Endothelial cell of umbilical vein (primary cell): ENCODE results near the gene PAPOLA.

Experiments
- CTCF ChIP-seq, 2 donors: IDR thresholded peaks; 1 replicate in 1 of 2; 2 replicates in 1 of 2; pipeline ENCODE4 v1.5.1; 2011; ENCODE audit warnings: low read length in 2 of 2, mild to moderate bottlenecking in 2 of 2, moderate library complexity in 2 of 2, control low read depth in 1 of 2, inconsistent platforms in 1 of 2, low read depth in 1 of 2; ENCODE audit not compliant: insufficient read depth in 1 of 2; ENCODE audit errors: extremely low read depth in 1 of 2
- EZH2 ChIP-seq: IDR thresholded peaks from 2 replicates; pipeline ENCODE4 v1.6.1; 2012; ENCODE audit warnings: borderline replicate concordance, low read depth, mild to moderate bottlenecking, moderate library complexity, low read length, inconsistent platforms; ENCODE audit not compliant: severe bottlenecking
- FOS ChIP-seq: IDR thresholded peaks from 2 replicates; pipeline ENCODE4 v1.6.1; 2011; ENCODE audit warnings: mild to moderate bottlenecking, low read length, moderate library complexity, borderline replicate concordance; ENCODE audit not compliant: insufficient read depth
- GATA2 ChIP-seq: IDR thresholded peaks from 2 replicates; pipeline ENCODE4 v1.7.0; 2011; ENCODE audit warnings: low read depth, mild to moderate bottlenecking, moderate library complexity, mixed read lengths, low read length; ENCODE audit not compliant: insufficient read length, insufficient read depth
- POLR2A ChIP-seq: IDR thresholded peaks from 2 replicates; pipeline ENCODE4 v1.6.1; 2012; ENCODE audit warnings: low read depth, mild to moderate bottlenecking, control low read depth, low read length
- POLR2AphosphoS5 ChIP-seq: IDR thresholded peaks from 2 replicates; pipeline ENCODE4 v1.6.1; 2012; ENCODE audit warnings: low read depth, mild to moderate bottlenecking, control low read depth, low read length, moderate library complexity; ENCODE audit not compliant: insufficient read depth

- TF ChIP-seq GATA2: no peak
- TF ChIP-seq CTCF (IDR thresholded peaks at IDR 0.05; ENCODE audit: extremely low read depth in 1 of 2, insufficient read depth in 1 of 2, low read depth in 1 of 2, low read length in 2 of 2): no peak
- no peak for TF ChIP-seq EZH2
- no peak for TF ChIP-seq FOS
- no peak for TF ChIP-seq POLR2A
- TF ChIP-seq POLR2AphosphoS5: no peak
These were observed 85.7 kb downstream of the PAPOLA start for GRCh38 chr14:96587823-96588385.
